Fibroblast of lung (primary cell): Measurements from ENCODE around the gene HPS5.

ENCODE experiments used
- EZH2 ChIP-seq: IDR thresholded peaks from 2 replicates; pipeline ENCODE4 v1.5.1; 2012; ENCODE audit warnings: low read length, control low read depth, mild to moderate bottlenecking; ENCODE audit errors: missing control alignments
- TF ChIP-seq, protein P1 (sequence below), 2 donors: IDR thresholded peaks in 1 of 2; conservative IDR thresholded peaks in 1 of 2; 1 replicate in 1 of 2; 2 replicates in 1 of 2; pipeline ENCODE4 v1.5.1; 2011 to 2012; ENCODE audit warnings: low read length in 2 of 2, control low read depth in 1 of 2, inconsistent platforms in 1 of 2, low read depth in 1 of 2, mild to moderate bottlenecking in 1 of 2

GRCh38 chr11:18361154-18361553 lies 39.2 kb upstream of the HPS5 start:
- TF ChIP-seq, protein P1, sequence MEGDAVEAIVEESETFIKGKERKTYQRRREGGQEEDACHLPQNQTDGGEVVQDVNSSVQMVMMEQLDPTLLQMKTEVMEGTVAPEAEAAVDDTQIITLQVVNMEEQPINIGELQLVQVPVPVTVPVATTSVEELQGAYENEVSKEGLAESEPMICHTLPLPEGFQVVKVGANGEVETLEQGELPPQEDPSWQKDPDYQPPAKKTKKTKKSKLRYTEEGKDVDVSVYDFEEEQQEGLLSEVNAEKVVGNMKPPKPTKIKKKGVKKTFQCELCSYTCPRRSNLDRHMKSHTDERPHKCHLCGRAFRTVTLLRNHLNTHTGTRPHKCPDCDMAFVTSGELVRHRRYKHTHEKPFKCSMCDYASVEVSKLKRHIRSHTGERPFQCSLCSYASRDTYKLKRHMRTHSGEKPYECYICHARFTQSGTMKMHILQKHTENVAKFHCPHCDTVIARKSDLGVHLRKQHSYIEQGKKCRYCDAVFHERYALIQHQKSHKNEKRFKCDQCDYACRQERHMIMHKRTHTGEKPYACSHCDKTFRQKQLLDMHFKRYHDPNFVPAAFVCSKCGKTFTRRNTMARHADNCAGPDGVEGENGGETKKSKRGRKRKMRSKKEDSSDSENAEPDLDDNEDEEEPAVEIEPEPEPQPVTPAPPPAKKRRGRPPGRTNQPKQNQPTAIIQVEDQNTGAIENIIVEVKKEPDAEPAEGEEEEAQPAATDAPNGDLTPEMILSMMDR (conservative IDR thresholded peaks at IDR 0.05 in 1 of 2, IDR thresholded peaks at IDR 0.05 in 1 of 2; ENCODE audit: low read depth in 1 of 2, low read length in 2 of 2): no peak
- TF ChIP-seq EZH2: no peak
